Muscle layer of colon (tissue), 2 donors: ENCODE results near the gene FAM170B.

Source experiments
- H3K27ac ChIP-seq: one replicate; pipeline ENCODE4 v1.7.0; 2013; ENCODE audit warnings: low read depth, mild to moderate bottlenecking, low read length, moderate library complexity
- H3K27me3 ChIP-seq, 2 donors: one replicate each; pipeline ENCODE4 v1.7.0; 2013; ENCODE audit warnings: low read length in 2 of 2, mild to moderate bottlenecking in 2 of 2; ENCODE audit not compliant: insufficient read depth in 2 of 2, control insufficient read depth in 1 of 2
- H3K36me3 ChIP-seq: one replicate; pipeline ENCODE4 v1.7.0; 2013; ENCODE audit warnings: mild to moderate bottlenecking, low read length; ENCODE audit not compliant: insufficient read depth
- H3K4me1 ChIP-seq: one replicate; pipeline ENCODE4 v1.7.0; 2013; ENCODE audit warnings: mild to moderate bottlenecking, low read length; ENCODE audit not compliant: insufficient read depth
- H3K4me3 ChIP-seq, 2 donors: one replicate each; pipeline ENCODE4 v1.7.0; 2013; ENCODE audit warnings: low read length in 2 of 2, low read depth in 1 of 2, mild to moderate bottlenecking in 1 of 2, moderate library complexity in 1 of 2
- H3K9ac ChIP-seq: one replicate; pipeline ENCODE4 v1.7.0; 2013; ENCODE audit warnings: low read length
- H3K9me3 ChIP-seq: one replicate; pipeline ENCODE4 v1.7.0; 2013; ENCODE audit warnings: mild to moderate bottlenecking, low read length
- donor health status: abdominal sarcoma.
- donor health status: Adenocarcinoma of cecum.

The FAM170B gene

GRCh38 chr10:49167425-49168170 is 33.8 kb upstream of the FAM170B start:
- no peak overlapping the region for H3K4me3 ChIP-seq
- H3K27ac ChIP-seq: no peak overlapping the region
- no peaks in the 10 kb centered on the region for H3K4me1 ChIP-seq
- no peak overlapping the region for H3K9ac ChIP-seq
- no peaks in the 10 kb centered on the region for H3K36me3 ChIP-seq
- H3K27me3 ChIP-seq: no peaks in the 10 kb centered on the region
- H3K9me3 ChIP-seq: no peaks in the 10 kb centered on the region

GRCh38 chr10:49166484-49167400 is 32.9 kb upstream of the FAM170B start:
- no peaks in the 10 kb centered on the region for H3K4me1 ChIP-seq
- no peak overlapping the region for H3K27ac ChIP-seq
- H3K4me3 ChIP-seq: no peak overlapping the region
- H3K9me3 ChIP-seq: no peaks in the 10 kb centered on the region
- H3K27me3 ChIP-seq: no peaks in the 10 kb centered on the region
- H3K9ac ChIP-seq: no peak overlapping the region
- H3K36me3 ChIP-seq: no peaks in the 10 kb centered on the region

GRCh38 chr10:49165821-49166483 is 32.1 kb upstream of the FAM170B start:
- Histone ChIP-seq H3K27me3 (no peaks in the 10 kb centered on the region), H3K9ac (no peak overlapping the region), H3K9me3 (no peaks in the 10 kb centered on the region), H3K27ac (no peak overlapping the region), H3K4me3 (no peak overlapping the region), H3K36me3 (no peaks in the 10 kb centered on the region), H3K4me1 (no peaks in the 10 kb centered on the region)

- Histone ChIP-seq H3K9ac (no peak overlapping the region), H3K36me3 (no peaks in the 10 kb centered on the region), H3K4me1 (no peaks in the 10 kb centered on the region), H3K27me3 (no peaks in the 10 kb centered on the region), H3K27ac (no peak overlapping the region), H3K4me3 (no peak overlapping the region), H3K9me3 (no peaks in the 10 kb centered on the region)
These were observed 31.4 kb upstream of the FAM170B start for GRCh38 chr10:49165259-49165658.

- Histone ChIP-seq H3K9me3 (no peaks in the 10 kb centered on the region), H3K27me3 (no peaks in the 10 kb centered on the region), H3K4me3 (no peak overlapping the region), H3K27ac (no peak overlapping the region), H3K9ac (no peak overlapping the region), H3K36me3 (no peaks in the 10 kb centered on the region), H3K4me1 (no peaks in the 10 kb centered on the region)
These were observed 30.9 kb upstream of the FAM170B start for GRCh38 chr10:49164559-49165188.

GRCh38 chr10:49163741-49164140 is 29.9 kb upstream of the FAM170B start:
- Histone ChIP-seq H3K36me3 (no peaks in the 10 kb centered on the region), H3K27me3 (no peaks in the 10 kb centered on the region), H3K4me3 (no peak overlapping the region), H3K4me1 (no peaks in the 10 kb centered on the region), H3K9me3 (no peaks in the 10 kb centered on the region), H3K9ac (no peak overlapping the region), H3K27ac (no peak overlapping the region)

- Histone ChIP-seq H3K9ac (no peak overlapping the region), H3K4me1 (no peaks in the 10 kb centered on the region), H3K36me3 (no peaks in the 10 kb centered on the region), H3K27me3 (no peaks in the 10 kb centered on the region), H3K9me3 (no peaks in the 10 kb centered on the region), H3K27ac (no peak overlapping the region), H3K4me3 (no peak overlapping the region)
These were observed 29.0 kb upstream of the FAM170B start for GRCh38 chr10:49162761-49163310.

- Histone ChIP-seq H3K4me1 (no peaks in the 10 kb centered on the region), H3K36me3 (no peaks in the 10 kb centered on the region), H3K27me3 (no peaks in the 10 kb centered on the region), H3K4me3 (no peak overlapping the region), H3K27ac (no peak overlapping the region), H3K9ac (no peak overlapping the region), H3K9me3 (no peaks in the 10 kb centered on the region)
These were observed 28.2 kb upstream of the FAM170B start for GRCh38 chr10:49162063-49162462.

GRCh38 chr10:49161411-49161997 is 27.7 kb upstream of the FAM170B start:
- Histone ChIP-seq H3K27ac (no peak overlapping the region), H3K36me3 (no peaks in the 10 kb centered on the region)

GRCh38 chr10:49160814-49161213 is 27.0 kb upstream of the FAM170B start:
- Histone ChIP-seq H3K27ac (no peak overlapping the region), H3K9me3 (no peaks in the 10 kb centered on the region), H3K4me1 (no peaks in the 10 kb centered on the region), H3K4me3 (no peak overlapping the region), H3K9ac (no peak overlapping the region), H3K27me3 (no peaks in the 10 kb centered on the region), H3K36me3 (no peaks in the 10 kb centered on the region)

More at GRCh38 chr10:49161411-49161997, 27.7 kb upstream of the FAM170B start:
- H3K9ac ChIP-seq: no peak overlapping the region
- no peaks in the 10 kb centered on the region for H3K4me1 ChIP-seq
- H3K4me3 ChIP-seq: no peak overlapping the region
- H3K9me3 ChIP-seq: no peaks in the 10 kb centered on the region
- no peaks in the 10 kb centered on the region for H3K27me3 ChIP-seq
